KG1 (cell line): ENCODE results near the gene PMVK.
"Not testable (repeated sequence)": the region's sequence is repeated elsewhere in the genome, so short reads cannot be mapped to it uniquely, and the experiment has no call there.

Experiments used
- DNase-seq: peaks from one replicate; lab custom pipeline; 2025; lab: John Stamatoyannopoulos, UW

PMVK gene

DNA sequence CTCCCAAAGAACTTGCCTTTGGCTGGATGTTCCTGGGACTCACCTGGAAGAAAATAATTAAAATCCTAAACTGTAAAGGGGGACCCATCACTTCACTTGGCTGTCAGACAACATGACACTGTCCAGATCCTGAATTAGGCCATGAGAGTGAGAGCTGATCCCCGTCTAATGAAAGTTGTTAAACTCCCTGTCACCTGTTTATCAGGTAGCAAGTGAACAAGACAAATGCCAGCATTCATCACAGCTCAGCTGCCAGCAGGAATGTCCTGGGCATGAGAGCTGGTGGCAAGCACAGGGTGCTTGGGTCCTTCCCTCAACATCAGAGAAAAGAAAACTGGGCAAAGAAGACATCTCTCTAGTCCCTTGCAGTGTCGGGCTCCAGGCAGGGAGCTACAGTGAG lies 23.8 kb downstream of the PMVK start:
- no peak for DNase-seq

GRCh38 chr1:154911691-154912550 lies 24.6 kb downstream of the PMVK start:
- DNase-seq: no peak

GRCh38 chr1:154910851-154911250 lies 25.7 kb downstream of the PMVK start:
- DNase-seq: no peak

GRCh38 chr1:154908937-154909336 lies 27.6 kb downstream of the PMVK start:
- DNase-seq: no peak

DNA sequence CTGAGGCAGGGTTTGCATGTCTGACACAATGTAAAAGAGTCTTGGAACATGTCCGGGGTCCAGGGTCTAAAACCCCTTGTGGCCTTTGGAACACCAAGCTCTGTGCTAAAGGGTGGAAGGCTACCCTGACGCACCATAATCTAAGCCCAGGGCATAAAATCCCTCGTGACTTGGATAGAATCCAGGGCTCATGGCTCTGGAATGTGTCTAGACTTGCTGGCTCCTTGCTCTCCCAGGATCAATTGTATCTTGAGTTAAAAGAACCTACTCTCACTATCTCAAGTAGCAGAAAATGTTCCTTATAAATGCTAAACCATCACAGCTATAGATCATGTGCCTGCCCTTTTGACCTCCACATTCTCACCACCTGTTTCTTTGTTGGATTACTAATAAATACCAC lies 28.4 kb downstream of the PMVK start:
- not testable (repeated sequence) for DNase-seq

DNA sequence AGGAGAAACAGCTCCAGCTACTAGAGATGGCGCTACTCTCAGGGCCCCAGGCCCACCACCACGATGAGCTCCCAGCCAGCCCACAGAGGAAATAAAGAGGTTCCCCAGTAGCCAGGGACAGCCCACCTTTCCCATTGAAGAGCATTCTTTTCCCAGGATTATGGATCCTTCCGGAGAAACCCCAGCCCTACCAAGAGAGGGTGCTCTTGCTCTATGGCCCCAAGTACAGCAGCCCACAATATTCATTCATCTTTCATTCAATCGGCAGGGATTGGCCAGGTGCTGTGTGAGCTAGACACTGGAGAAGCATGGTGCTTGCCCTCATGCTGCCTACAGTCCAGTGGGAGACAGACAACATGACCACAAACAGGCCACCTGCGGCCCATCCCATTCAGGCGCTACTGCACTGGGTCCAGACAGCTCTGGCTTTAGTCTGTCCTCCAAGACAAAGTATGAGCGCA lies 29.9 kb downstream of the PMVK start:
- no peak for DNase-seq

- DNase-seq: no peak
Measured at GRCh38 chr1:154902938-154903566, 33.5 kb downstream of the PMVK start.

GRCh38 chr1:154901591-154901990 lies 34.9 kb downstream of the PMVK start:
- DNase-seq: no peak

GRCh38 chr1:154899041-154899440 lies 37.5 kb downstream of the PMVK start:
- DNase-seq: no peak

- DNase-seq: no peak
Measured at GRCh38 chr1:154896771-154897286, 39.7 kb downstream of the PMVK start.

- no peak for DNase-seq
Measured at GRCh38 chr1:154895798-154896197, 40.7 kb downstream of the PMVK start.

DNA sequence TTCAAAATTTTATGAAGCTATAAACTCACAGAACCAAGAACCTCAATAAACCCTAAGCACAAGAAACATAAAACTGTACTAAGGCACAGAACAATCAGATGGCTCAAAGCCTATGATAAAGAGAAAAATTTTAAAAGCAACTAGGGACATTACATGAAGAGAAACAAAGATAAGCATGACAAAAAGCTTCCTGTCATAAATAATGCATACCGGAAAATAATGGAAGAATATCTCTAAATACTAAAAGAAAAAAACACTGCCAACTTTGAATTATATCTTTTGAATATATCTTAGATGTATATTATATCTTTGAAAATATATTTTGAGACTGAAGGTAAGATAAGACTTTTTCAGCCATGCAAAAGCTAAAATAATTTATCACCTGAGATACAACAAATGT lies 45.1 kb downstream of the PMVK start:
- DNase-seq: no peak

DNA sequence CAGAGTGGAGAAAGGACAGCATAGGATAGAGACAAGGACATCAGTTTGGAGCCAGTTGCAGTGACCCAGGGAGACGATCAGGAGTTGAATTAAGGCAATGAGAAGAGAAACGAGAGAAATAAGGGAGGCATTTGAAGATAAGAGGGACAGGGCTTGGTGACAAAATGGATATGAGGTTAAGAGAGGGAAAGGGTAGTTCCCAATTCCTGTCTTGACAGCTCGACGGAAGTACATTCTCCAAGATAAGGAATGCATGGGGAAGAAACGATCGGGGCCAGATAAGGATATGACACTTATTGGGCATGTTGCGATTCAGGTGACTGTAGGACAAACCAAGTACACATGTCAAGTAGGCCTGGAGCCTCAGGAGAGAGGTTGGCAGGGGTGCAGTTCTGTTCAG lies 47.8 kb downstream of the PMVK start:
- DNase-seq: no peak

- no peak for DNase-seq
Measured at GRCh38 chr1:154886281-154887015, 50.1 kb downstream of the PMVK start.

- no peak for DNase-seq
Measured at GRCh38 chr1:154884869-154885701, 51.4 kb downstream of the PMVK start.

- DNase-seq: no peak
Measured at GRCh38 chr1:154883919-154884868, 52.3 kb downstream of the PMVK start.

DNA sequence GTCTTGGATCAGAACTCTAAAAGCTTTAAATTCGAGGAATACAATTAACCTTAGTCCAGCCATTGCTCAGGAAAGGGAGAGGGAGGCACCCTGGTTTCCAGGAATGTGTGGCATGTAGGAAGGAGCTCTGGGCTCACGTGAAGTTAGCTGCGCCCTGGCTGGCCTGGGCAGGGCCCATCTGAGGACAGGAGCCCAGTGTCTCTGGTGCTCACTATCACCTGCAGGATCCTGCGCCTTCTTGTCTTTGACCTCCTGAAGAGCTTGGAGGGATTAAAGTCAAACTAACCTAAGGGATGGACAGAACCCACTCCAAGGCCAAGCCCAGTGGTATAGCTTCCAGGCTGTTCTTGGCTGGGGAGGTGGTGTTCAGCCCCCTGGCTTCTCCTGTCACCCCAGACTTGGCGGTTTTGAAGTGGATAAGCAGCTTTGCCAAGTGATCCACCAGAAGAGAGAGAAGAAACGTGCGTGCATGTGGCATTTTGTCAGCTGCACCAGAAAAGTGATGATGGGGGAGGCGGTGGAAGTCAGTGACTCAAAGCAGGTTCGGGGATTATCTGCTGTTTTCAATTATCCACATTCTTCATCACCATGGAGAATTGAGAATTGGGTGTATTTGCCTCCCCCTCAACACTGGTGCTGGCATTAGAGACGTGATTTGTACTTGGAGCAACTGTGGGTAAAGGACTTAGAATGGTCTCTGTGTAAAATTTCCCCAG lies 54.5 kb downstream of the PMVK start:
- no peak for DNase-seq

DNA sequence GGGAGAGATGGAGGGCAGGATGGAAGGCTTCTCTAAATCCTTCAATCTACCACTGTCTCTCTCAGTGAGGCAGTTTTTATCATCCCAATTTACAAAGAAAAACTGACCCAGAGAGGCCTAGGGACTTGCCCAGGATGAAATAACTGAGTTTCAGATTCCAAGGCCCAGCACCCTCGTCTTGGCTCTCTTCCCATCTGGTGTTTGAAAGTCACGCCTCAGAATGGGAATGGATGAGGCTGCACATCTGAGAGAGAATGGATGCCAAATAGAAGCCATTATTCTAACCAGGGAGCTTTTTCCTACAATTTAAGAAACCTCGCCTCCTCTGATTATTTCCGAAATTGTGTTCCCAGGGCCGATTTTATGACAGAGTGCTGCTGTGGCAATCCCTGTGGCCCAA lies 55.8 kb downstream of the PMVK start:
- DNase-seq: no peak

GRCh38 chr1:154879038-154879421 lies 57.5 kb downstream of the PMVK start:
- no peak for DNase-seq
